HUES48 (cell line): ENCODE measurements around the gene SMPDL3B.

Experiments used
- H3K27ac ChIP-seq: one replicate; pipeline ENCODE4 v1.7.0; 2013; ENCODE audit warnings: low read depth, low read length, inconsistent platforms
- H3K27me3 ChIP-seq: 2 replicates; pipeline ENCODE4 v1.6.1; 2013; ENCODE audit warnings: mild to moderate bottlenecking, low read length; ENCODE audit not compliant: control insufficient read depth, insufficient read depth
- H3K36me3 ChIP-seq: 2 replicates; pipeline ENCODE4 v1.6.1; 2013; ENCODE audit warnings: low read length; ENCODE audit not compliant: control insufficient read depth, insufficient read depth
- H3K4me1 ChIP-seq: 2 replicates; pipeline ENCODE4 v1.6.1; 2013; ENCODE audit warnings: mild to moderate bottlenecking, low read length; ENCODE audit not compliant: control insufficient read depth, insufficient read depth
- H3K4me3 ChIP-seq: 2 replicates; pipeline ENCODE4 v1.5.1; 2013; ENCODE audit warnings: mild to moderate bottlenecking, low read depth, low read length
- H3K9ac ChIP-seq: 2 replicates; pipeline ENCODE4 v1.6.1; 2013; ENCODE audit warnings: mild to moderate bottlenecking, low read depth, low read length, moderate library complexity
- H3K9me3 ChIP-seq: 2 replicates; pipeline ENCODE4 v1.6.1; 2013; ENCODE audit warnings: low read length; ENCODE audit not compliant: control insufficient read depth, insufficient read depth

Gene SMPDL3B

GRCh38 chr1:27940870-27941560, 6.2 kb downstream of the SMPDL3B start:
- Histone ChIP-seq H3K27ac (no peak overlapping the region), H3K27me3 (no peaks in the 10 kb centered on the region), H3K9me3 (no peaks in the 10 kb centered on the region), H3K36me3 (peaks cover 45% of the 10 kb centered on the region), H3K9ac (no peak overlapping the region), H3K4me3 (no peak overlapping the region), H3K4me1 (peaks cover 21% of the 10 kb centered on the region)

DNA sequence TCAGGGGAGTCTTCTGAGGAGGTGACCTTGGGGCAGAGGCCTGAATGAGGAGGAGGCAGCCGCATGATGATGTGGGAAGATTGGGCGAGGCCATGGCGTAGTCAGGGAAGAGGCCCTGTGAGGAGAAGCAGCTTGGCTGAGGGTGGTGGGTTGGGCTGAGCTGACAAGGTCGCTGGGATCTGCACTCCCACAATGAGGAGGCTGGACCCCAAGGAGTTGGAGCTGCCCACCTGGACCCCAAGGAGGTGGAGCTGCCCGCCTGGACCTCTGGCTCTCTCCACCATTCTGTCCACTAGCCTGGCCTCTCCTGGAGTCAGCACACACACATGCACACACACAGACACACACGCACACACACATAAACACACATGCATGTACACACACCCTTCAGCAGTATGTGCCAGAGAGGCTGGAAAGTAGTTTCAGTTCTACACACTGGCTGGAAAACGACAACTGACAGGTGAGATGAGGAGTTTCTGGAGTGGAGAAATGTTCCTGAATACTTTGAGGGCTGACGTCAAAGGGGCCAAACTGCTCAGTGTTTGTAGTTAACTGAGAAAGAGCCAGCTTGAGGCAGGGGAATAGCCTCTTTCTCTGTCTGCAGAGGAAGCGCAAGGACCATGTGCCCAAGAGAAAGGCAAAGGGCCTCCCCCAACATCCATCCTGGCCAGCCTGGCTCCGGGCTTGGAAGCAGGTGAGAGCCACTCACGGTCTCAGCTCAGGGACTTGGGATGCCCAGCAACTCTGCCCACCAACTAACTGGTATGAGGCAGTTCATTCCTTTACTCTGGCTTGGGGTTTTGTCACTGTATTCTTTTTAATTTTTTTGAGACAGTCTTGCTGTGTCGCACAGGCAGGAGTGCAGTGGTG, 7.1 kb downstream of the SMPDL3B start:
- peaks cover 52% of the 10 kb centered on the region for H3K36me3 ChIP-seq
- peaks cover 20% of the 10 kb centered on the region for H3K4me1 ChIP-seq
- H3K27ac ChIP-seq = no peak overlapping the region
- no peaks in the 10 kb centered on the region for H3K27me3 ChIP-seq
- H3K4me3 ChIP-seq = no peak overlapping the region
- H3K9me3 ChIP-seq = no peaks in the 10 kb centered on the region
- H3K9ac ChIP-seq = no peak overlapping the region

DNA sequence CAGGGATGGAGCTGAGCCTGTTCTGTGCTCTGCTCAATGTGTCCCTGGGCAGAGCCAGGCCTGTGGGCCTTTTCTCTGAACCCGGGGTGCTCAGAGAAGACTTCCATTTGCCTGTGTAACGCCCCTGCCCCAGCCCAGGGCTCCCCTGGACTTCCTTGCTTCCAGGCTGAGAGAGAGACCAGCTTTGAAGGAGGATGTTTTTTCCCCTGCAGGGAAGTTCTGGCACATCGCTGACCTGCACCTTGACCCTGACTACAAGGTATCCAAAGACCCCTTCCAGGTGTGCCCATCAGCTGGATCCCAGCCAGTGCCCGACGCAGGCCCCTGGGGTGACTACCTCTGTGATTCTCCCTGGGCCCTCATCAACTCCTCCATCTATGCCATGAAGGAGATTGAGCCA, 10.2 kb downstream of the SMPDL3B start:
- no peak overlapping the region for H3K27ac ChIP-seq
- H3K9me3 ChIP-seq = no peaks in the 10 kb centered on the region
- peaks cover 69% of the 10 kb centered on the region for H3K36me3 ChIP-seq
- no peak overlapping the region for H3K4me3 ChIP-seq
- H3K4me1 ChIP-seq = 0 out of 2 replicates have a peak, but pooled peaks cover 2% of the 10 kb centered on the region
- no peaks in the 10 kb centered on the region for H3K27me3 ChIP-seq
- no peak overlapping the region for H3K9ac ChIP-seq

DNA sequence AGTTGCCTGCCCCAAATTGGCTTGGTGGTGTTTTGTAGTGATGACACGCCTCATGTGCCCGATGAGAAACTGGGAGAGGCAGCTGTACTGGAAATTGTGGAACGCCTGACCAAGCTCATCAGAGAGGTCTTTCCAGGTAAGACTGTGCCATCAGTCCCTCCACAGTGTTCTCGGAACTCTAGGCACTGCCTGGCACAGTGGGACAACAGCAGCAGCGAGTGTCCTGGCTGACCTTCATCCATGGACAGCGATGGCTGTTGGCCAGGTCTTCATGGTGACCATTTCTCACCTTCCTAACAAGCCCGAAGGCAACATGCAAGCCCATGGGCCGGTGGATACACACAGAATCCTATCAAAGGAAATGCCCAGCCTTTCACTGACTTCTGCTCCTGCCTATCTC, 14.2 kb downstream of the SMPDL3B start:
- H3K9ac ChIP-seq = no peak overlapping the region
- peaks cover 78% of the 10 kb centered on the region for H3K36me3 ChIP-seq
- no peak overlapping the region for H3K27ac ChIP-seq
- H3K4me3 ChIP-seq = no peak overlapping the region
- no peaks in the 10 kb centered on the region for H3K4me1 ChIP-seq
- no peaks in the 10 kb centered on the region for H3K27me3 ChIP-seq
- no peaks in the 10 kb centered on the region for H3K9me3 ChIP-seq

- H3K9ac ChIP-seq = no peak overlapping the region
- no peaks in the 10 kb centered on the region for H3K27me3 ChIP-seq
- H3K27ac ChIP-seq = no peak overlapping the region
- no peaks in the 10 kb centered on the region for H3K9me3 ChIP-seq
- no peaks in the 10 kb centered on the region for H3K4me1 ChIP-seq
- no peak overlapping the region for H3K4me3 ChIP-seq
- peaks cover 85% of the 10 kb centered on the region for H3K36me3 ChIP-seq
Observed at GRCh38 chr1:27951396-27951795, 16.6 kb downstream of the SMPDL3B start.

DNA sequence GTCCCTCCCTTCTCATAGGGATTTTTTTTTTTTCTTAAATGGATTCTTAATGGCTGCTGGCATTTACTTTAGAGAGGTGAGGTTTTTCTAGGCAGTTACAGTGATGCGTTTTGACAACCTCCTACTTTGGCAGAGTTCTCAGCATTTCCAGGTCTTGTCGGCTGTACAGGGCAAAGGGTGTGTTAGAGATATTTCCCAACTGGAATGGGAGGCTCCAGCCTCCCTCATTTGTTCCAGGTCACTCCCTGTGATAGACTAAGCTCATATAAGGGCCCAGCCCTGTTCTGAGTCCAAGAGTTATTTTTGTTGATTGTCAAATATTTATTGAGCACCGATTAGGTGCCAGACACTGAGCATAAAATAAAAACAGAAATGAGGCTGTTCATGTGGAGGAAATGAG, 17.3 kb downstream of the SMPDL3B start:
- Histone ChIP-seq H3K4me1 (no peaks in the 10 kb centered on the region), H3K27me3 (no peaks in the 10 kb centered on the region), H3K9me3 (no peaks in the 10 kb centered on the region), H3K4me3 (no peak overlapping the region), H3K36me3 (peaks cover 88% of the 10 kb centered on the region), H3K27ac (no peak overlapping the region), H3K9ac (no peak overlapping the region)

DNA sequence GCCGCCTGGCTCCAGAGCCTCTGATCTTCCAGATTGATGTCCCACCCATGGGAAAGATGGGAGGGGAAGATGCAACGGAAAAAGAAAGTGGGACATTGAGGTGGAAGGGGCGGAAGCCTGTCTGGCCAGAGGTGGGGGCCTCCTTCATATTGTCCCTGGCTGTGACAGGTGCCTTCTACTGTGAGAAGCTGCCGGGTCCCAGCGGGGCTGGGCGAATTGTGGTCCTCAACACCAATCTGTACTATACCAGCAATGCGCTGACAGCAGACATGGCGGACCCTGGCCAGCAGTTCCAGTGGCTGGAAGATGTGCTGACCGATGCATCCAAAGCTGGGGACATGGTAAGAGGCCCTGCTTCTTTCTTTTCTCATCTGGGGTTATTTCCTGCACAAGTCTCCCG, 19.4 kb downstream of the SMPDL3B start:
- no peaks in the 10 kb centered on the region for H3K9me3 ChIP-seq
- no peak overlapping the region for H3K9ac ChIP-seq
- no peaks in the 10 kb centered on the region for H3K27me3 ChIP-seq
- no peak overlapping the region for H3K4me3 ChIP-seq
- peaks cover 85% of the 10 kb centered on the region for H3K36me3 ChIP-seq
- H3K27ac ChIP-seq = no peak overlapping the region
- H3K4me1 ChIP-seq = no peaks in the 10 kb centered on the region

GRCh38 chr1:27955076-27955475, 20.3 kb downstream of the SMPDL3B start:
- Histone ChIP-seq H3K27ac (no peak overlapping the region), H3K4me1 (no peaks in the 10 kb centered on the region), H3K9ac (no peak overlapping the region)

DNA sequence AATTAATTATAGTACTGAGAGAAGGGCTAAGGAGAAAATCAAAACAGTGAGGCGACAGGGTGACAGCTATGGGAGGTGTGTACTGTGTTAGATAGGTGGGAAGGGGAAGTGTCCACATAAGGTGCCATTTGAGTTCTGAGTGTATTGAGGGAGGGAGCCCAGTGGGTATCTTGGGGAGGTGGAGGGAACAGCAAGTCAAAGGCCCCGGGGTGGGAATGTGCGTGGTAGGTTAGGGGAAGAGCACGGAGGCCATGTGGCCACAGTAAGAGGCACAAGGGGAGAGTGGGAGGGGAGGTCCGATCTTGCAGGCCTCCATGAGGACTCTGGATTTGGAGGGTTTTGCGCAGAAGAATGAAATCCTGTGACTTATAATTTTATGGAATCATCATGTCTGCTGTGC, 22.0 kb downstream of the SMPDL3B start:
- Histone ChIP-seq H3K27ac (no peak overlapping the region), H3K36me3 (peaks cover 64% of the 10 kb centered on the region), H3K4me3 (no peak overlapping the region), H3K4me1 (peaks cover 12% of the 10 kb centered on the region), H3K9ac (no peak overlapping the region), H3K9me3 (no peaks in the 10 kb centered on the region), H3K27me3 (no peaks in the 10 kb centered on the region)

More at GRCh38 chr1:27955076-27955475, 20.3 kb downstream of the SMPDL3B start:
- Histone ChIP-seq H3K9me3 (no peaks in the 10 kb centered on the region), H3K36me3 (peaks cover 76% of the 10 kb centered on the region), H3K4me3 (no peak overlapping the region), H3K27me3 (no peaks in the 10 kb centered on the region)

DNA sequence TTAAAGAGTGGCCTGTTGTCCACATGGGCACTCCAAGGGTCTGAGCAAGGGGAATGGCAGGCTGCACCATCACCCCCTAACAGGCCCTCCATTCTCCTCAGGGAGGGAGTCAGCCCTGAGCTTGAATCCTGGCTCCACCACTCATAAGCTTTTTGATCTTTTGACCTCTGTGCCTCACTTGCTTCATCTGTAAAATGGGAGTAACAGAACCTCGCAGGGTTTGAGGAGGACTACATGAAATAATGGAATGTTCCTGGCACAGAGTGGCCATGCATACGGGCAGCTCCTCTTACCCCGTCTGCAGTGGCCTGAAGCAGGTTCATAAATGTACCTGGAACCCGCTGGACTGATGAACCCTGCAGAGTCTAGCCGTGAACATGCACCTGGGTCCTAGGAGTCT, 22.9 kb downstream of the SMPDL3B start:
- H3K36me3 ChIP-seq = peaks cover 57% of the 10 kb centered on the region
- no peak overlapping the region for H3K9ac ChIP-seq
- no peak overlapping the region for H3K27ac ChIP-seq
- no peaks in the 10 kb centered on the region for H3K27me3 ChIP-seq
- H3K4me3 ChIP-seq = no peak overlapping the region
- no peaks in the 10 kb centered on the region for H3K9me3 ChIP-seq
- peaks cover 12% of the 10 kb centered on the region for H3K4me1 ChIP-seq

GRCh38 chr1:27958513-27958912, 23.7 kb downstream of the SMPDL3B start:
- Histone ChIP-seq H3K4me1 (peaks cover 12% of the 10 kb centered on the region), H3K27ac (no peak overlapping the region), H3K27me3 (no peaks in the 10 kb centered on the region), H3K36me3 (peaks cover 49% of the 10 kb centered on the region), H3K4me3 (no peak overlapping the region), H3K9me3 (no peaks in the 10 kb centered on the region), H3K9ac (no peak overlapping the region)
